HepG2 (cell line): ENCODE data around the gene IL1RL2. TPM values are rescaled to one million over a fixed set of nuclear protein-coding genes. Genes with fewer than 3 reads are reported as not detected.
A peak's percentile ranks its signal among the peaks of the same experiment; 100 is the strongest.

Experiments used
- ARID3A ChIP-seq: IDR thresholded peaks from 2 replicates; pipeline ENCODE4 v1.6.1; 2012; ENCODE audit warnings: low read depth, low read length, improper control_type of control experiment
- ARNTL ChIP-seq: sonication (generic); formaldehyde crosslinking; IDR thresholded peaks from 2 replicates; pipeline ENCODE4 v1.4.0; 2020; ENCODE audit warnings: mild to moderate bottlenecking, missing genetic modification reagents
- HDAC1 ChIP-seq: sonication (generic); formaldehyde crosslinking; IDR thresholded peaks from 2 replicates; pipeline ENCODE4 v1.5.1; 2020; ENCODE audit warnings: mild to moderate bottlenecking, missing genetic modification reagents
- HNF4A ChIP-seq: sonication (generic); formaldehyde crosslinking; IDR thresholded peaks from 2 replicates; pipeline ENCODE4 v1.4.0; 2020; ENCODE audit warnings: missing genetic modification reagents
- ZBTB7A ChIP-seq: sonication (generic); formaldehyde crosslinking; IDR thresholded peaks from 2 replicates; pipeline ENCODE4 v1.8.0; 2022; ENCODE audit warnings: mild to moderate bottlenecking, missing genetic modification reagents
- ZNF18 ChIP-seq: sonication (generic); formaldehyde crosslinking; IDR thresholded peaks from 2 replicates; pipeline ENCODE4 v1.8.0; 2022; ENCODE audit warnings: mild to moderate bottlenecking, missing genetic modification reagents; ENCODE audit not compliant: insufficient replicate concordance
- ZNF350 ChIP-seq: sonication (generic); formaldehyde crosslinking; IDR thresholded peaks from 2 replicates; pipeline ENCODE4 v1.4.0; 2020; ENCODE audit warnings: mild to moderate bottlenecking, low read depth, missing genetic modification reagents, borderline replicate concordance
- ZNF512B ChIP-seq: sonication (generic); formaldehyde crosslinking; IDR thresholded peaks from 2 replicates; pipeline ENCODE4 v1.5.1; 2020; ENCODE audit warnings: missing genetic modification reagents, mild to moderate bottlenecking, borderline replicate concordance
- ZNF672 ChIP-seq: sonication (generic); formaldehyde crosslinking; IDR thresholded peaks from 2 replicates; pipeline ENCODE4 v1.8.1; 2022; ENCODE audit warnings: missing genetic modification reagents
- ZNF704 ChIP-seq: sonication (generic); formaldehyde crosslinking; IDR thresholded peaks from 2 replicates; pipeline ENCODE4 v1.8.1; 2023; ENCODE audit warnings: mild to moderate bottlenecking, inconsistent platforms, moderate library complexity, missing genetic modification reagents, borderline replicate concordance
- ZNF737 ChIP-seq: sonication (generic); formaldehyde crosslinking; IDR thresholded peaks from 2 replicates; pipeline ENCODE4 v1.5.0; 2020; ENCODE audit warnings: missing genetic modification reagents, mild to moderate bottlenecking, borderline replicate concordance
- ZNF768 ChIP-seq: sonication (generic); formaldehyde crosslinking; IDR thresholded peaks from 2 replicates; pipeline ENCODE4 v1.4.0; 2020; ENCODE audit warnings: missing genetic modification reagents
- polyA plus RNA-seq, 8 experiments: library from polyadenylated mRNA; depleted of rRNA in 3 of 8; stranded (reverse) in 7 of 8; unstranded in 1 of 8; fragments of >200 nt; fragmentation: Illumina TruSeq in 4 of 8; extraction: Trizol in 4 of 8; gene quantifications; 2 replicates each; pipeline versions ENCODE4 v1.2.1 to v1.2.3, GENCODE V29; 2011 to 2016; ENCODE audit warnings: low read depth in 4 of 8, missing spikeins in 1 of 8, mixed read lengths in 1 of 8; ENCODE audit not compliant: insufficient read depth in 1 of 8
- total RNA-seq, 5 experiments: library from RNA; depleted of rRNA; stranded (reverse); fragments of >200 nt; fragmentation: Illumina TruSeq; extraction: Trizol; gene quantifications; 2 replicates each; pipeline ENCODE4 v1.2.3, GENCODE V29; 2016; ENCODE audit warnings: low read depth in 1 of 5
- TF ChIP-seq, protein P1 (sequence below): sonication (generic); formaldehyde crosslinking; IDR thresholded peaks from 2 replicates; pipeline ENCODE4 v1.5.0; 2020; ENCODE audit warnings: missing genetic modification reagents, mild to moderate bottlenecking, borderline replicate concordance
- TF ChIP-seq, protein P2 (sequence below): sonication (generic); formaldehyde crosslinking; IDR thresholded peaks from 2 replicates; pipeline ENCODE4 v1.4.0; 2020; ENCODE audit warnings: missing genetic modification reagents
- TF ChIP-seq, protein P3 (sequence below): sonication (generic); formaldehyde crosslinking; conservative IDR thresholded peaks from 2 replicates; pipeline ENCODE4 v1.8.0; 2022; ENCODE audit warnings: missing genetic modification reagents

The IL1RL2 gene
- total and polyA plus RNA-seq, 2 of the 13 experiments (the other 11 are each of a cell fraction or from before 2014, with no cell fraction given), result 0.03 TPM; not detected in 1

- TF ChIP-seq, protein P1, sequence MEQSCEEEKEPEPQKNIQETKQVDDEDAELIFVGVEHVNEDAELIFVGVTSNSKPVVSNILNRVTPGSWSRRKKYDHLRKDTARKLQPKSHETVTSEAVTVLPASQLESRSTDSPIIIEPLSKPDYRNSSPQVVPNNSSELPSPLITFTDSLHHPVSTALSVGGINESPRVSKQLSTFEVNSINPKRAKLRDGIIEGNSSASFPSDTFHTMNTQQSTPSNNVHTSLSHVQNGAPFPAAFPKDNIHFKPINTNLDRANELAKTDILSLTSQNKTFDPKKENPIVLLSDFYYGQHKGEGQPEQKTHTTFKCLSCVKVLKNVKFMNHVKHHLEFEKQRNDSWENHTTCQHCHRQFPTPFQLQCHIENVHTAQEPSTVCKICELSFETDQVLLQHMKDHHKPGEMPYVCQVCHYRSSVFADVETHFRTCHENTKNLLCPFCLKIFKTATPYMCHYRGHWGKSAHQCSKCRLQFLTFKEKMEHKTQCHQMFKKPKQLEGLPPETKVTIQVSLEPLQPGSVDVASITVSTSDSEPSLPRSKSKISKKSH (CRISPR knock-in tag), result 0 out of 2 replicates have a peak, but pooled peaks have one; percentile 54
- TF ChIP-seq ZNF737 (CRISPR knock-in tag) (0 out of 2 replicates have a peak, but pooled peaks have one; percentile 80), ZNF704 (no peak; the same call in 1 of the 2 replicates), HDAC1 (0 out of 2 replicates have a peak, but pooled peaks have one; percentile 13), ZBTB7A (0 out of 2 replicates have a peak, but pooled peaks have one; percentile 15), ARNTL (CRISPR knock-in tag) (peak; percentile 4; the same call in 1 of the 2 replicates), ZNF672 (CRISPR knock-in tag) (no peak), ZNF350 (CRISPR knock-in tag) (no peak), HNF4A (peak; percentile 4; the same call in 1 of the 2 replicates), ZNF18 (CRISPR knock-in tag) (peak; percentile 5), ZNF512B (CRISPR knock-in tag) (0 out of 2 replicates have a peak, but pooled peaks have one; percentile 23), ARID3A (no peak), ZNF768 (CRISPR knock-in tag) (peak; percentile 68; the same call in 1 of the 2 replicates)
- TF ChIP-seq, protein P2, sequence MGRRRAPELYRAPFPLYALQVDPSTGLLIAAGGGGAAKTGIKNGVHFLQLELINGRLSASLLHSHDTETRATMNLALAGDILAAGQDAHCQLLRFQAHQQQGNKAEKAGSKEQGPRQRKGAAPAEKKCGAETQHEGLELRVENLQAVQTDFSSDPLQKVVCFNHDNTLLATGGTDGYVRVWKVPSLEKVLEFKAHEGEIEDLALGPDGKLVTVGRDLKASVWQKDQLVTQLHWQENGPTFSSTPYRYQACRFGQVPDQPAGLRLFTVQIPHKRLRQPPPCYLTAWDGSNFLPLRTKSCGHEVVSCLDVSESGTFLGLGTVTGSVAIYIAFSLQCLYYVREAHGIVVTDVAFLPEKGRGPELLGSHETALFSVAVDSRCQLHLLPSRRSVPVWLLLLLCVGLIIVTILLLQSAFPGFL (CRISPR knock-in tag), result peak; percentile 41; the same call in 1 of the 2 replicates
- TF ChIP-seq, protein P3, sequence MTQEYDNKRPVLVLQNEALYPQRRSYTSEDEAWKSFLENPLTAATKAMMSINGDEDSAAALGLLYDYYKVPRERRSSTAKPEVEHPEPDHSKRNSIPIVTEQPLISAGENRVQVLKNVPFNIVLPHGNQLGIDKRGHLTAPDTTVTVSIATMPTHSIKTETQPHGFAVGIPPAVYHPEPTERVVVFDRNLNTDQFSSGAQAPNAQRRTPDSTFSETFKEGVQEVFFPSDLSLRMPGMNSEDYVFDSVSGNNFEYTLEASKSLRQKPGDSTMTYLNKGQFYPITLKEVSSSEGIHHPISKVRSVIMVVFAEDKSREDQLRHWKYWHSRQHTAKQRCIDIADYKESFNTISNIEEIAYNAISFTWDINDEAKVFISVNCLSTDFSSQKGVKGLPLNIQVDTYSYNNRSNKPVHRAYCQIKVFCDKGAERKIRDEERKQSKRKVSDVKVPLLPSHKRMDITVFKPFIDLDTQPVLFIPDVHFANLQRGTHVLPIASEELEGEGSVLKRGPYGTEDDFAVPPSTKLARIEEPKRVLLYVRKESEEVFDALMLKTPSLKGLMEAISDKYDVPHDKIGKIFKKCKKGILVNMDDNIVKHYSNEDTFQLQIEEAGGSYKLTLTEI, result no peak
Observed at GRCh38 chr2:102142829-102143449, 43.9 kb upstream of the IL1RL2 start (continued).
